ENCODE data around the gene ELK3. TPM values are rescaled to one million over a fixed set of nuclear protein-coding genes. Genes with fewer than 3 reads are reported as not detected.
A peak's percentile ranks its signal among the peaks of the same experiment; 100 is the strongest.

ELK3 gene
- total RNA-seq, 2 experiments from 2014 or later, result 10.9 to 12.6 TPM

DNA sequence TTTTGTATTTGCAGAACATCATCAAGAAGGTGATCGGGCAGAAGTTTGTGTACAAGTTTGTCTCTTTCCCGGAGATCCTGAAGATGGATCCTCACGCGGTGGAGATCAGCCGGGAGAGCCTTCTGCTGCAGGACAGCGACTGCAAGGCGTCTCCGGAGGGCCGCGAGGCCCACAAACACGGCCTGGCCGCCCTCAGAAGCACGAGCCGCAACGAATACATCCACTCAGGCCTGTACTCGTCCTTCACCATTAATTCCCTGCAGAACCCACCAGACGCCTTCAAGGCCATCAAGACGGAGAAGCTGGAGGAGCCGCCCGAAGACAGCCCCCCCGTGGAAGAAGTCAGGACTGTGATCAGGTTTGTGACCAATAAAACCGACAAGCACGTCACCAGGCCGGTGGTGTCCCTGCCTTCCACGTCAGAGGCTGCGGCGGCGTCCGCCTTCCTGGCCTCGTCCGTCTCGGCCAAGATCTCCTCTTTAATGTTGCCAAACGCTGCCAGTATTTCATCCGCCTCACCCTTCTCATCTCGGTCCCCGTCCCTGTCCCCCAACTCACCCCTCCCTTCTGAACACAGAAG lies 52.8 kb downstream of the ELK3 start:
- no peaks in the 10 kb centered on the region for H3K9me3 Mint-ChIP-seq
- H3K27ac Mint-ChIP-seq, result no peak overlapping the region
- DNase-seq, result no peak
- no peak overlapping the region for H3K4me3 Mint-ChIP-seq
- H3K36me3 Mint-ChIP-seq, result peaks cover 45% of the 10 kb centered on the region
- peaks cover 27% of the 10 kb centered on the region for H3K4me1 Mint-ChIP-seq
- H3K27me3 Mint-ChIP-seq, result no peaks in the 10 kb centered on the region

GRCh38 chr12:96247563-96247962 lies 53.4 kb downstream of the ELK3 start:
- no peak for DNase-seq
- Mint-ChIP-seq H3K4me3 (no peak overlapping the region), H3K27ac (peak overlapping the region; percentile 59), H3K27me3 (no peaks in the 10 kb centered on the region), H3K4me1 (peaks cover 26% of the 10 kb centered on the region), H3K9me3 (no peaks in the 10 kb centered on the region), H3K36me3 (peaks cover 50% of the 10 kb centered on the region)

DNA sequence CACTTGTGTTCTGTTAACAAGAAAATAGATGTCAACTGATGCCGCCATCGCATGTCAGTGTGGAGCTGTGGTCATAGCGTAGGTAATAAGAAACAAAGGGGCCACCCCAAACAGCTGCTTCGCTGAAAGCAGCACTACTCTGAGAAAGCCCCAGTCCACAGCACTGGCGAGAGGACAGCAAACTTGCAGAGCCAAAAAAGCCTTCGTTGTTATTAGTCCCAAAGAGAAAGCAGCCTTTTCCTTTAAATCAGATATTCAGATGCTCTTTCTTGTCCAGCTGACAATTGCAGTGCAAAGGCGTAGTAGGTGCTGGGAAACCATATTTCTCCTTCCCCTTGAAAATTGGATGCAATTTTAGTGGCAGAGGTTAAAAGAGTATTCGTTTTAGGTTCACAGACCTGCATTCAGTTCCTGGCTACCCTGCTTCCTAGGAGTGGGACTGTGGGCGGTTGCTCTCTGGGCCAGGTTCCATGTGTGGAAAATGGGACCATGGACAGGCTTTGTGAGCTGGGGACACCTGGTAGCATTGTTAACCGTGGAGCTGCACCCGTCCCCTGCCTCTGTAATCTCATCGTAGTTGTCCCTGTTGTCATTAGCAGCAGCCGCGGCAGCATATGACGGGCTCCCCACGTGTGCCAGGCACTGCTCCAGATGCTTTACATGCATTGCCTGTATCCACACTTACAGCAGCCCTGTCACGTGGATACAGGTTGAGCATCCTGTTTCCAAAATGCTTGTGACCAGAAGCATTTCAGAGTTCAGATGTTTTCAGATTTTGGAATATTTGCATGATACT lies 54.2 kb downstream of the ELK3 start:
- no peak overlapping the region for H3K27ac Mint-ChIP-seq
- H3K36me3 Mint-ChIP-seq, result peaks cover 49% of the 10 kb centered on the region
- H3K27me3 Mint-ChIP-seq, result no peaks in the 10 kb centered on the region
- H3K4me1 Mint-ChIP-seq, result peaks cover 19% of the 10 kb centered on the region
- H3K9me3 Mint-ChIP-seq, result no peaks in the 10 kb centered on the region
- no peak overlapping the region for H3K4me3 Mint-ChIP-seq
- DNase-seq, result no peak

- no peak for DNase-seq
- Mint-ChIP-seq H3K9me3 (no peaks in the 10 kb centered on the region), H3K4me3 (no peak overlapping the region), H3K27ac (peak overlapping the region; percentile 9), H3K36me3 (peaks cover 49% of the 10 kb centered on the region), H3K27me3 (no peaks in the 10 kb centered on the region), H3K4me1 (peaks cover 19% of the 10 kb centered on the region)
Observed at GRCh38 chr12:96249196-96250118, 55.3 kb downstream of the ELK3 start.

GRCh38 chr12:96250119-96250685 lies 56.0 kb downstream of the ELK3 start:
- H3K27me3 Mint-ChIP-seq, result no peaks in the 10 kb centered on the region
- H3K4me3 Mint-ChIP-seq, result no peak overlapping the region
- DNase-seq, result no peak
- peaks cover 19% of the 10 kb centered on the region for H3K4me1 Mint-ChIP-seq
- no peak overlapping the region for H3K27ac Mint-ChIP-seq
- no peaks in the 10 kb centered on the region for H3K9me3 Mint-ChIP-seq
- H3K36me3 Mint-ChIP-seq, result peaks cover 49% of the 10 kb centered on the region

- H3K36me3 Mint-ChIP-seq, result peaks cover 29% of the 10 kb centered on the region
Observed at GRCh38 chr12:96255077-96255476, 60.9 kb downstream of the ELK3 start.

GRCh38 chr12:96256672-96257361 lies 62.6 kb downstream of the ELK3 start:
- DNase-seq, result no peak
- Mint-ChIP-seq H3K36me3 (peaks cover 27% of the 10 kb centered on the region), H3K27ac (no peak overlapping the region), H3K4me1 (peaks cover 3% of the 10 kb centered on the region), H3K4me3 (no peak overlapping the region), H3K9me3 (no peaks in the 10 kb centered on the region), H3K27me3 (no peaks in the 10 kb centered on the region)

More at GRCh38 chr12:96255077-96255476, 60.9 kb downstream of the ELK3 start:
- Mint-ChIP-seq H3K4me3 (no peak overlapping the region), H3K27me3 (no peaks in the 10 kb centered on the region), H3K4me1 (peaks cover 11% of the 10 kb centered on the region), H3K9me3 (no peaks in the 10 kb centered on the region), H3K27ac (no peak overlapping the region)
- no peak for DNase-seq

DNA sequence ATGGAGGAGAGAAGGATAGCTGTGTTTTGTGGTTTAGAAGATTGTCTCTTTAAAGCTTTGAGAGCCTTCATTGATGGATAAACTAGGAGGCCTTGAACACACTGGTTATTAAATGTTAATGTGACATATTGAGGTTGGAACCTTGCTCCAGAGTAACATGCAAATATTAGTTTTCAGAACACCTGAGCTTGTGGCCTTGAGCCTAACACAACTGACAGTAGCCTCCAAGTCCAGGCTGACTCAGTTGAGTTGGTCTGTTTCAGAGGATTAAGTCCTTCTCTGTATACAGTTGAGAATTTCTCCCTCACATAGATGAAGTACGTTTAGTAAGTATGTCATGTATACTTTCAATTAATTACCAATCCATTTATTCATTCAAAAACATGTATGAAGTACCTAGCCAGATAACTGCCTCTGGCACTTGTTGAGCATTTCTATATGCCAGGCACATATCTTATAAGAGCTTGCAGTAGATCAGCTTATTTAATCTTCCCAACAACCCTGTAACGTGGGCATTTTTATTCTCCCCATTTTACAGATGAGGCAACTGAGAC lies 63.5 kb downstream of the ELK3 start:
- peak overlapping the region; percentile 54 for H3K27ac Mint-ChIP-seq
- no peak for DNase-seq
- no peaks in the 10 kb centered on the region for H3K9me3 Mint-ChIP-seq
- H3K36me3 Mint-ChIP-seq, result peaks cover 20% of the 10 kb centered on the region
- H3K4me1 Mint-ChIP-seq, result peaks cover 3% of the 10 kb centered on the region
- H3K4me3 Mint-ChIP-seq, result no peak overlapping the region
- H3K27me3 Mint-ChIP-seq, result no peaks in the 10 kb centered on the region

DNA sequence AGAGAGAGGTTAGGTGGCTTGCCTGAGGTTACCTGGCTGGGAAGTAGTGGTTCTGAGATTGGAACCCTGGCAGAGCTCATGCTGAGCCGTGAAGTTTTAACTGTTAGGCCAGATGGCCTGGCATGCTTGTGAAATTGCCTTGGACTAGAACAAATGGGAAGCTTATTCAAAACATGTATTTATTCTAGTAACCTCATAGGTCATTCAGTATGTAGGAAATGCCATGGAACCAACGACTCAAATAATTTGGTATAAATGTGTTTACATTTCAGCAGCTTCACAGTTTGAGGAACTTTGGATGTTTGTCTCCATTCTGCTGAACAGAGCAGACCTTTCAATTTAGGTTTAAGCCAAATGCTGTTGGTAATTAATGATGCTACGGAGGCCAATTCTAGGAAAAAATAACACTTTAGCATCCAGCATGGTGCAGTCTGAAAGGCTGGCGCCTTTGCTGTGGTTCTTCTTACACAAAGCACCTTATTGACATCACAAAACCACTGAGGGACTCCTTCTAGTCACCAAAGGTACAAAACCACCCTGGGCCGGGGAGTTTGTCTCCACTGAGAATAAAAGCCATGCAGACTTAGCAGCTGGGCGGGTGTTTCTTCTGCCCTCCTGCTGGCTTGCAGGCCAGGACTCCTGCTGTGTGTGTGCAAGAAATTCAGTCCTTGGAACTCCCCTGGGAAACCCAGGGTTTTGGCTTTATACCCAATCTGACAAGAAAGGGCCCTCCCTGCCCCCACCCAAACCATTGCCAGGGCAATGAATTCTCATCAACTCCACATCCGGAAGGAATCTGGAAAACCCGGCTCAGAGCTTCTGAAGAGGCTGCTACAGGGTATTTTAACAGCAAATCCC lies 64.2 kb downstream of the ELK3 start:
- Mint-ChIP-seq H3K36me3 (peaks cover 20% of the 10 kb centered on the region), H3K9me3 (no peaks in the 10 kb centered on the region), H3K27ac (peak overlapping the region; percentile 54), H3K4me1 (peaks cover 3% of the 10 kb centered on the region), H3K4me3 (no peak overlapping the region), H3K27me3 (no peaks in the 10 kb centered on the region)
- peak; percentile 21 for DNase-seq

DNA sequence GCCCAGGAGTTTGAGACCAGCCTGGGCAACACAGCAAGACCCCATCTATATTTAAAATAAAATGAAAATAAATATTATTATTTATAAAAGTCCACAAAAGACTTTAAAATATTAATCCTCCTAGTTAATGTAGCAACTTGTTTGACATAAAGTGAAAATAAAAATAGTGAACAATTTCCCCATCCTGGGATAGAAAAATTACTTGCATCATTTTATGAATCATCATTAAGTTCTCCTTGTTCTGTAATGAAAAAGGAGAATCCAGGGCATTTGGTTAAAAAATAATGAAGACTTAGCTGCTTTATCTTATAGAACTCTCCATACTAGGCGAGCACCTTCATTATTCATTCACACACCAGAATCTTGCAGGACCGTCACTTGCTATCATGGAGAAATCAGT lies 66.1 kb downstream of the ELK3 start:
- no peaks in the 10 kb centered on the region for H3K9me3 Mint-ChIP-seq
- no peaks in the 10 kb centered on the region for H3K27me3 Mint-ChIP-seq
- peaks cover 6% of the 10 kb centered on the region for H3K4me1 Mint-ChIP-seq
- H3K4me3 Mint-ChIP-seq, result no peak overlapping the region
- DNase-seq, result no peak
- H3K27ac Mint-ChIP-seq, result no peak overlapping the region
- H3K36me3 Mint-ChIP-seq, result peaks cover 32% of the 10 kb centered on the region

DNA sequence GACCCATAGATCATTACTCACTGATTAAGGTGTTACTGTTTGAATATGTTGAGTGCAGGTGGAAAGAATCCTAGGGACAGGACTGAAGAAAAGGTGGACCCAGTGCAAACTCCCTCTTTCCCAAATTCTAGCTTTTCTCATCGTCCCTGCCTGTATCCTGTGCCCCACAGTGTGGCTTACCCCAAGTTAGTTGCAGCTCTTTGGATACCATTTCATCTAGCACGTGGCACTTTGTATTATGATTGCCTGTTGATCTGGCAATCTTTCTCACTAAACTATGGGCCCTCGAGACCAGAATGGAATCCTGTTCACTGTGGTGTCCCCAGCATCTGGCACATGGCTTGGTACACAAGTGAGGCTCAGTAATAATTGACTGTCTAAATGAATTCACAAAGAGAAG lies 66.5 kb downstream of the ELK3 start:
- Mint-ChIP-seq H3K9me3 (no peaks in the 10 kb centered on the region), H3K4me3 (no peak overlapping the region), H3K27me3 (no peaks in the 10 kb centered on the region), H3K27ac (peak overlapping the region; percentile 39), H3K36me3 (peaks cover 33% of the 10 kb centered on the region), H3K4me1 (peaks cover 6% of the 10 kb centered on the region)
- no peak for DNase-seq

GRCh38 chr12:96261557-96261956 lies 67.4 kb downstream of the ELK3 start:
- Mint-ChIP-seq H3K9me3 (no peaks in the 10 kb centered on the region), H3K27ac (no peak overlapping the region), H3K4me1 (peaks cover 10% of the 10 kb centered on the region), H3K27me3 (no peaks in the 10 kb centered on the region), H3K36me3 (peaks cover 33% of the 10 kb centered on the region), H3K4me3 (no peak overlapping the region)
- no peak for DNase-seq

DNA sequence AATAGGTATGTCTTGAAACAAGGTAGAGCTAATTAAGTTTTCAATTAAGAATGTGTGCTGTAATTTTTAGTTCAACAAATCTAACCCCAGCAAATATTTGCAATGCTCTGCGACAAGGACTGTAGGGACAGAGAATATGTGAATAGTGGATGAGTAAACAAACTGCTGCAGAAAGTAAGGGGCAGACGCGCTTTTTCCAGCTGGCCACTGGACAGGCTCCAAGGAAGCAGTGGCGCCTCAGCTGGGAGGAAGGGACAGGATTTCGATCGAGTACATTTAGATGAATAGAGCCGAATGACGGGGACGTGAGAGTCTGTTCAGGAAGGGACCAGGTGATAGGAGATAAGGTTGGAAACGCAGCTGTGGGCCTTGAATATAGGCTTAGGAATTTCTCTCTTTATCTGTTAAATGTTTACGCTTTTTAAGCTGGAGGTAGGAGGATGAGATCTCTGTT lies 69.3 kb downstream of the ELK3 start:
- no peak overlapping the region for H3K27ac Mint-ChIP-seq
- H3K36me3 Mint-ChIP-seq, result peaks cover 37% of the 10 kb centered on the region
- no peak overlapping the region for H3K4me3 Mint-ChIP-seq
- DNase-seq, result no peak
- H3K9me3 Mint-ChIP-seq, result no peaks in the 10 kb centered on the region
- no peaks in the 10 kb centered on the region for H3K27me3 Mint-ChIP-seq
- peaks cover 20% of the 10 kb centered on the region for H3K4me1 Mint-ChIP-seq

Measured in activated naive CD8-positive, alpha-beta T cell treated with anti-CD3 and anti-CD28 coated beads for 36 hours (primary cell).